Caco-2 (cell line): Measurements from ENCODE around the gene RPL31. TPM values are rescaled to one million over a fixed set of nuclear protein-coding genes. Genes with fewer than 3 reads are reported as not detected.

Source experiments
- BruUV-seq: library from RNA; stranded (reverse); fragments of 400-500 nt; replicated peaks from 2 replicates; lab custom pipeline; 2021; lab: Mats Ljungman, UMichigan
- CTCF ChIA-PET: fragments of 300-600 bp; sonication (Branson Sonifier 250); formaldehyde crosslinking; loops from one replicate; lab custom pipeline; 2022; ENCODE audit warnings: antibody characterized with exemption; lab: Charles Lee
- POLR2A ChIA-PET: fragments of 300-600 bp; sonication (Branson Sonifier 250); formaldehyde crosslinking; loops from one replicate; lab custom pipeline; 2022; ENCODE audit warnings: antibody characterized with exemption; lab: Charles Lee
- DNase-seq, 2 experiments: peaks; one replicate each; pipeline versions ENCODE4 v3.0.0 to v3.0.0-alpha.2; 2020 to 2022
- H3K27me3 ChIP-seq: replicated peaks from 2 replicates; pipeline ENCODE4 v1.6.0; 2011; ENCODE audit warnings: low read length; ENCODE audit not compliant: control insufficient read depth, insufficient read depth
- H3K36me3 ChIP-seq: 2 replicates; pipeline ENCODE4 v1.5.1; 2011; ENCODE audit warnings: low read length; ENCODE audit not compliant: control insufficient read depth, insufficient read depth
- H3K4me1 ChIP-seq: fragments of 250-450 bp; sonication (Bioruptor Pico); 2 replicates; pipeline ENCODE4 v1.5.1; 2020; ENCODE audit warnings: mild to moderate bottlenecking
- H3K4me3 ChIP-seq: 2 replicates; pipeline ENCODE4 v1.5.1; 2011; ENCODE audit warnings: low read depth, mild to moderate bottlenecking, control low read depth, low read length
- H3K9me3 ChIP-seq: fragments of 250-450 bp; sonication (Bioruptor Pico); 2 replicates; pipeline ENCODE4 v1.5.1; 2020; ENCODE audit warnings: mild to moderate bottlenecking, moderate library complexity
- H3K27ac Mint-ChIP-seq: one replicate; pipeline ENCODE4 v1.8.0; 2022; ENCODE audit warnings: mixed read lengths; ENCODE audit not compliant: unreplicated experiment
- H3K27me3 Mint-ChIP-seq: one replicate; pipeline ENCODE4 v1.8.0; 2022; ENCODE audit warnings: mixed read lengths; ENCODE audit not compliant: insufficient read depth, unreplicated experiment
- H3K36me3 Mint-ChIP-seq: one replicate; pipeline ENCODE4 v1.8.0; 2022; ENCODE audit warnings: mild to moderate bottlenecking, mixed read lengths; ENCODE audit not compliant: insufficient read depth, unreplicated experiment
- H3K4me1 Mint-ChIP-seq: one replicate; pipeline ENCODE4 v1.8.0; 2022; ENCODE audit warnings: low read depth, mixed read lengths; ENCODE audit not compliant: unreplicated experiment
- H3K4me3 Mint-ChIP-seq: one replicate; pipeline ENCODE4 v1.8.0; 2022; ENCODE audit warnings: mild to moderate bottlenecking, moderate library complexity, mixed read lengths; ENCODE audit not compliant: unreplicated experiment
- H3K9me3 Mint-ChIP-seq: one replicate; pipeline ENCODE4 v1.8.0; 2022; ENCODE audit warnings: mixed read lengths; ENCODE audit not compliant: unreplicated experiment
- CTCF ChIP-seq, 2 experiments: fragments of 200-600 bp in 1 of 2; IDR thresholded peaks; 1 replicate in 1 of 2; 2 replicates in 1 of 2; pipeline versions ENCODE4 v1.5.1 to v1.8.0; 2011 to 2022; ENCODE audit warnings: antibody characterized with exemption in 1 of 2, control low read depth in 1 of 2, inconsistent platforms in 1 of 2, low read depth in 1 of 2, low read length in 1 of 2, mild to moderate bottlenecking in 1 of 2, moderate library complexity in 1 of 2; ENCODE audit not compliant: insufficient read depth in 1 of 2, severe bottlenecking in 1 of 2, unreplicated experiment in 1 of 2
- intact Hi-C: fragments of 100-400 bp; cut with micrococcal nuclease; formaldehyde crosslinking; loops from one replicate; pipeline ENCODE4 v1.10.0; 2022; ENCODE audit not compliant: unreplicated experiment
- total RNA-seq: library from RNA; stranded (reverse); gene quantifications from 2 replicates; pipeline ENCODE4 v1.2.3, GENCODE V29; 2022

RPL31 gene
- total RNA-seq, 1 experiment from 2014 or later, result 2,026 TPM

GRCh38 chr2:100964681-100965169, 37.4 kb upstream of the RPL31 start:
- intact Hi-C loops, result no loop called here
- H3K4me3 ChIP-seq, result no peak overlapping the region
- ChIA-PET POLR2A (no interaction called here), CTCF (no interaction called here)
- TF ChIP-seq CTCF (IDR thresholded peaks at IDR 0.05; ENCODE audit: insufficient read depth in 1 of 2, low read depth in 1 of 2, low read length in 1 of 2, severe bottlenecking in 1 of 2, unreplicated experiment in 1 of 2), result no peak
- BruUV-seq, result no TSS peak
- Mint-ChIP-seq H3K27ac (no peak overlapping the region), H3K4me1 (no peaks in the 10 kb centered on the region), H3K4me3 (no peak overlapping the region), H3K36me3 (no peaks in the 10 kb centered on the region), H3K27me3 (no peaks in the 10 kb centered on the region), H3K9me3 (no peaks in the 10 kb centered on the region)
- H3K4me1 ChIP-seq, result no peaks in the 10 kb centered on the region
- H3K36me3 ChIP-seq, result no peaks in the 10 kb centered on the region
- H3K9me3 ChIP-seq, result no peaks in the 10 kb centered on the region
- no peak for DNase-seq
- H3K27me3 ChIP-seq, result no peaks in the 10 kb centered on the region

- Histone ChIP-seq H3K27me3 (no peaks in the 10 kb centered on the region), H3K4me3 (no peak overlapping the region), H3K9me3 (no peaks in the 10 kb centered on the region), H3K4me1 (no peaks in the 10 kb centered on the region), H3K36me3 (no peaks in the 10 kb centered on the region)
- DNase-seq, result no peak
- POLR2A ChIA-PET, result interaction anchor here (0.6 kb wide), 1 partner anchor 90 kb away, joined by 3 read pairs; no protein-coding TSS in a partner anchor
- no peak for TF ChIP-seq CTCF (IDR thresholded peaks at IDR 0.05; ENCODE audit: insufficient read depth in 1 of 2, low read depth in 1 of 2, low read length in 1 of 2, severe bottlenecking in 1 of 2, unreplicated experiment in 1 of 2)
- intact Hi-C loops, result no loop called here
- H3K9me3 Mint-ChIP-seq, result no peaks in the 10 kb centered on the region
- H3K27ac Mint-ChIP-seq, result no peak overlapping the region
- H3K27me3 Mint-ChIP-seq, result no peaks in the 10 kb centered on the region
- H3K36me3 Mint-ChIP-seq, result no peaks in the 10 kb centered on the region
- no TSS peak for BruUV-seq
- CTCF ChIA-PET, result no interaction called here
- H3K4me3 Mint-ChIP-seq, result no peak overlapping the region
- H3K4me1 Mint-ChIP-seq, result no peaks in the 10 kb centered on the region
Measured at GRCh38 chr2:100965596-100965995, 36.5 kb upstream of the RPL31 start.

GRCh38 chr2:100967716-100968115, 34.4 kb upstream of the RPL31 start:
- ChIA-PET CTCF (no interaction called here), POLR2A (interaction anchor here (0.6 kb wide), 1 partner anchor 40 kb away, joined by 4 read pairs; no protein-coding TSS in a partner anchor)
- Mint-ChIP-seq H3K27me3 (no peaks in the 10 kb centered on the region), H3K27ac (no peak overlapping the region), H3K4me1 (no peaks in the 10 kb centered on the region), H3K36me3 (no peaks in the 10 kb centered on the region), H3K9me3 (no peaks in the 10 kb centered on the region), H3K4me3 (no peak overlapping the region)
- Histone ChIP-seq H3K4me3 (no peak overlapping the region), H3K27me3 (0 out of 2 replicates have a peak, but pooled peaks cover 1% of the 10 kb centered on the region), H3K9me3 (no peaks in the 10 kb centered on the region), H3K36me3 (no peaks in the 10 kb centered on the region), H3K4me1 (no peaks in the 10 kb centered on the region)
- intact Hi-C loops, result no loop called here
- DNase-seq, result no peak
- no TSS peak for BruUV-seq
- no peak for TF ChIP-seq CTCF (IDR thresholded peaks at IDR 0.05; ENCODE audit: insufficient read depth in 1 of 2, low read depth in 1 of 2, low read length in 1 of 2, severe bottlenecking in 1 of 2, unreplicated experiment in 1 of 2)
